Coronary artery (tissue), 2 donors: ENCODE data around the gene FLRT1.

ENCODE experiments used
- DNase-seq: peaks from one replicate; pipeline ENCODE4 v3.0.0-alpha.2; 2017; ENCODE audit warnings: low spot score
- H3K27ac ChIP-seq, 2 donors: fragments of 200-600 bp; sonication (generic); one replicate each; pipeline ENCODE4 v1.5.1; 2016 to 2019
- H3K4me3 ChIP-seq: fragments of 200-600 bp; sonication (generic); 2 replicates; pipeline ENCODE4 v1.5.1; 2016; ENCODE audit warnings: mild to moderate bottlenecking, moderate library complexity
- TF ChIP-seq, protein P1 (sequence below): fragments of 200-600 bp; sonication (generic); IDR thresholded peaks from one replicate; pipeline ENCODE4 v1.5.1; 2019; ENCODE audit warnings: antibody characterized with exemption

Gene FLRT1

DNA sequence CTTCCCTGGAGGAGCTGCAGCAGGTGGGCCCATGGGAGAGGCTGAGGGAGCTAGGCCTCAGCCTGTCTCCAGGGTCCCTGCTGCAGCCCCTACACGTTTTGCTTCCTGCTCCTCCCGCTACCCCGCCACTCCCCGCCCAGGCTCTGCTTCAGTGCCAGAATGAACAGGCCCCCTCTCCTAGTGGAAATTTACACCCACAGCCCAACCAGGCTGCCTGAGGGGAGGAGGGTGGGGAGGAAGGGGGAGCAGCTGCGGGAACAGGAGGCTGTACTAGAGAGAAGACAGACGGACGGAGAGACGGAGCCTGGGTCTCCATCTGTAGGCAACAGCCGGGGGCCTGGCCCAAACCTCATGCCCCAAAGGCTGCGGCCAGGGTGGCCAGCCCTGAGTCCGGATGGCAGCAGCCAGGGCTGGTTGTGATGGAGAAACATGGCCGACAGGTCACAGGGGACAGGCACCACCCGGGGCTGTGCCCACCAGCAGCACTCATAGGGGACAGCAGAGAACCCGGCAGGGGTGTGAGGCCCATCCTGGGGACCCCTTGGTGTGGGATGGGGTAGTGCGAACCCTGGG lies 20.6 kb downstream of the FLRT1 start:
- Histone ChIP-seq H3K4me3 (no peak overlapping the region), H3K27ac (peak overlapping the region in 1 of 2 donors; percentile 42)
- TF ChIP-seq, protein P1, sequence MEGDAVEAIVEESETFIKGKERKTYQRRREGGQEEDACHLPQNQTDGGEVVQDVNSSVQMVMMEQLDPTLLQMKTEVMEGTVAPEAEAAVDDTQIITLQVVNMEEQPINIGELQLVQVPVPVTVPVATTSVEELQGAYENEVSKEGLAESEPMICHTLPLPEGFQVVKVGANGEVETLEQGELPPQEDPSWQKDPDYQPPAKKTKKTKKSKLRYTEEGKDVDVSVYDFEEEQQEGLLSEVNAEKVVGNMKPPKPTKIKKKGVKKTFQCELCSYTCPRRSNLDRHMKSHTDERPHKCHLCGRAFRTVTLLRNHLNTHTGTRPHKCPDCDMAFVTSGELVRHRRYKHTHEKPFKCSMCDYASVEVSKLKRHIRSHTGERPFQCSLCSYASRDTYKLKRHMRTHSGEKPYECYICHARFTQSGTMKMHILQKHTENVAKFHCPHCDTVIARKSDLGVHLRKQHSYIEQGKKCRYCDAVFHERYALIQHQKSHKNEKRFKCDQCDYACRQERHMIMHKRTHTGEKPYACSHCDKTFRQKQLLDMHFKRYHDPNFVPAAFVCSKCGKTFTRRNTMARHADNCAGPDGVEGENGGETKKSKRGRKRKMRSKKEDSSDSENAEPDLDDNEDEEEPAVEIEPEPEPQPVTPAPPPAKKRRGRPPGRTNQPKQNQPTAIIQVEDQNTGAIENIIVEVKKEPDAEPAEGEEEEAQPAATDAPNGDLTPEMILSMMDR = no peak
- no peak for DNase-seq

DNA sequence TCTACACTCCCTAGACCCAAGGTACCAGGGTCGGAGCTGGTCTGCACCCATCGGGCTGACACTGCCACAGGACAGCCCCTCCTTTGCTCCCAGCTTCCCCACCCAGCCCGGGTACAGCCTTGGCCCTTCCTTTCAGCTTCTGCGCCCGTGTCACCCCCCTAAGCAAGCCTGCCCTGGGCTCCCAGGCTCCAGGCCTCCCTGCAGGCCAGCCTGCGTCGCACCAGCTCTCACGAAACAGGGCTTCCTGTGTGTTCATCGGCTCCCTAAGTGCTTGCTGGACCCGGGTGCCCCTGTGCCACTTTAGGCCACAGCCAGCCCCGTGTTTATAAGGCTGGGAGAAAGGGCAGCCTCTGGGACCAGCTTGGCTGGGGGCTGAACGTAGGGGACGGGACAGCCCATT lies 21.1 kb downstream of the FLRT1 start:
- Histone ChIP-seq H3K27ac (peak overlapping the region in 1 of 2 donors; percentile 42), H3K4me3 (no peak overlapping the region)
- no peak for DNase-seq
- TF ChIP-seq, protein P1 = no peak

DNA sequence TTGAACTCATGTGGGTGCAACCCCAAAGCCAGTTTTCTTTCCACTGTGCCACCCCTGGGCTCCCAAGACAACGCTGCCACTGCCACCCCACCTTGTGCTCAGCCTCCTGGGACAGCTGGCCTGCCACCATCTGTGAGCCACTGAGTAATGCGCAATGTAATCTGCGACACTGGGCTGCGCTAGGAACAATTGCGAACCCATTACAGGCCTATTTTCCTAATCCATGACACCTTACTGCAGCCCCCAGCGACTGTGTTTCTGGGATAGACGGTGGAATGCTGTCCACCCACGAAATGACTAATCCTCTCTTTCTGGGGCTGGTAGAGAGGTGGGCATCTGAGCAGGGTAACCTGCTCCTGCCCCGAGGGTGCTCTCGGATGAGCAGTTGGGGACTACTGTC lies 22.2 kb downstream of the FLRT1 start:
- TF ChIP-seq, protein P1 = no peak
- no peak for DNase-seq
- Histone ChIP-seq H3K27ac (no peak overlapping the region), H3K4me3 (no peak overlapping the region)

DNA sequence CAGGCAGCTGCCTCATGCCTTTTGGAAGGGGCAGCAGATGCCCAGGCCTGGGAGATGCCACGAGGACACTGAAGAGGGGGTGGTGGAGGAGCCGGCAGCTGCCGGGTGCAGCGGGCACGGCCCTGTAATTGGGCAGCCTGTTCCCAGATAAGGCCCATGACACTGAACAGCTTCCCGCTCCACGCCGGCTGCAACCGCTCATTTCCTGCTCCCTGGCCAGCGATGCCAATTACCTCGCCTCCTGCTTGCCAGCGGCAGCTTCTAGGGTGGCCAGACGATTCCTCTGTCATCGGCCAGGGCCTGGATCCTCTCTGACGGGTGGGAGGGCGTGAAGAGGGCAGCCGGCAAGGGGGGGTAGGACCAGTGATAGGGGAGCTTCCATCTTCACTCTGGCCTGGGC lies 22.8 kb downstream of the FLRT1 start:
- DNase-seq = no peak
- TF ChIP-seq, protein P1 = no peak
- H3K27ac ChIP-seq = no peak overlapping the region
- H3K4me3 ChIP-seq = no peak overlapping the region

DNA sequence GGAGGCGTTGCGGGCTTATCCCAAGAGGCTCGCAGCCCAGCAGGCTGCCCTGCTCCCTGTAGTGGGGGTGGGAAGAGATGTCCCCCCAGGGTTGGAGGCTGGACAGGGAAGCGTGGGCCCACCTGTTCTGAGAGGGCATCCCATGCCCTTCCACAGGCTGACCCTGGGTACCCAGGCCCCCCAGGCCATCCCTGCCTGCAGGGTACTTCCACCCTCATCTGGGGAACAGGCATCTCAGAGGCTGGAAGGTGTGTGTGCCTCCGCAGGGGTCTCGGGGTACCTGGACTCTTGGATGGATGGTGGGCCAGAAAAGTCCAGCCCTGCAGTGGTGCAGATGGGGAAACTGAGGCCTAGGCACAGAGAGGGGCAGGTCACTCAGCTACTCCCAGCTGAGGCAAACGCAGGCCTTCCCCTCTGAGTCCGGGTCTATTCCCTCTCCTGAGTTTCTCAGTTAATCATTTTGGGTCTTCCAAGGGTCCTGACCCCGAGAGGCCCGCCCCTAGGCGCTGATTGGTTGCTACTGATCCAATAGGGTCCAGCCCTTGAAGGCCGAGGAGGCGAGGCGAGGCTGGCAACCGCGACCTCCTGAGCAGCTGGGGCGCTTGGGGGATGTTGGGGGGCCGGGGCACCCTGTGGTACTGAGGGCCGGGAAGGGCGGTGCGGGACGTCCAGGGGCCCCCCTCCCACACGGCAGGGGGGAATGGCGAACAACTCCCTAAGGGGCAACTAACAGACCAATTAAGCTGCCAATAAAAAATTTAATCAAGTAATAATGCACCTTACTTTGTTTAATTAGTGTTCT lies 23.8 kb downstream of the FLRT1 start:
- Histone ChIP-seq H3K4me3 (no peak overlapping the region), H3K27ac (no peak overlapping the region)
- DNase-seq = no peak
- TF ChIP-seq, protein P1 = no peak

DNA sequence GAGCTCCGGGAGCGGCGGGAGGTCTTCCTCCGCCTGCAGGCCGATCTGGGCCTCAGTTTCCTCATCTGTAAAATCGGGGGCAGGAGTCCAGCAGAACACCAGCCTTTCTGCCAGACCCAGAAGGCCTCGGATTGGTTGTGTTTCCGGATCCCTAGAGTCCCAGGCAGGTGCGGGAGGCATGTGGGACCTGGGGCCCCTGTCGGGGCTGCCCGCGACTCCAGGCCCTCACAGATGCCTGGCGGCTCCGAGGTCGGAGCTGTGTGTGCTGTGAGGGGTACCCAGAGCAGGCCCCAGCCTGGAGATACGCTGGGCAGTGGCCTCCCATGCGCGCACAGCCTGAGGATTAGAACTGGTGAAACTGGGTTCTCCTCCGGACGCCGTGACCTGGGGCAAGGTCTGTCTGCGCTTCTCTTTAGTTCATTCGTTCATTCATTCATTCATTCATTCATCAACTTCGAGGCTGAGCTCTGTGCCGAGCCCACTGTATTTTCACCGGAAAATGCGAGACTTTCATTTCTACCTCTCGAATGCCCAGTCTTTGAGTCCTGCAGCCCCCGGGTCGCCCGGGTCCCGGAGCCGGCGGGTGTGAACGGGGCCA lies 24.6 kb downstream of the FLRT1 start:
- TF ChIP-seq, protein P1 = no peak
- no peak for DNase-seq
- Histone ChIP-seq H3K4me3 (peak overlapping the region; percentile 72), H3K27ac (no peak overlapping the region)
